NCI-H1048 (cell line): Measurements from ENCODE around the gene MOSMO.
"Not testable (repeated sequence)": the region's sequence is repeated elsewhere in the genome, so short reads cannot be mapped to it uniquely, and the experiment has no call there.

Source experiments
- DNase-seq: peaks from one replicate; lab custom pipeline; 2025; lab: John Stamatoyannopoulos, UW

MOSMO gene

DNA sequence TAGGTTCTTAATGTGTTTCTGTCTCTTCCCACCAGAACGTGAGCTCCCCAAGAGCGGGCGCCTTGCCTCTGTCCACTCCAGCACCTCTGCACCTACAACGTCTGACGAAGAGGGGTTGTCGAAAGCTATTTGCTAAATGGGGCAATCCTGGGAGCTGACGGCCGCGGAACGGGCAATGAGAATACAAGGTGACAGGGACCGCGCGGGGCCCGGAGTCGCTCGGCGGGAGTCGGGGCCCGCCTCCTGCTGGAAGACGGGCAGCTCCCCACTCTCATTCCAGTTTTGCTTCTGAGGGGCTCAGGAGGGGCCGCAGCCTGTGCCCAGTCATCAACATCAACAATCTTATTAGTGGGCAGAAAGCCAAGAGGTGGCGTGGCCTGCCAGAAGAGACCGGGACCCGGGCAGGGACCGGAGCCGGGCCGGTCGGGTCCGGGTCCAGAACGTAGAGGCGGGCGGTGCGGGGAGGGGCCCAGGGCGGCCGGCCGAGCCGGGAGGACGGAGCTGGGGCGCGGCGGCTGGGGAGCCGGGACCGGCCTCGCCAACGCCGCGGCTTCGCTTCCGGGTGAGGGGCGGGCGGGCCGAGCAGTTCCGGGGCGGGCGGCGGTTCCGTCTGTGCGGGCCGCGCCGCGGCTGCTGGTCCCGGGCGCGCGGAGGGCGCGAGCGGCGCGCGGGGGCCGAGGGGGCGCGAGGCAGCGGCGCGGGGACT, at the start of gene MOSMO:
Gene MOSMO (plus strand): TSS at position 603 of the 706 bp plus-strand sequence. CDS start 191 bp downstream, outside the sequence.
- DNase-seq: no peak

DNA sequence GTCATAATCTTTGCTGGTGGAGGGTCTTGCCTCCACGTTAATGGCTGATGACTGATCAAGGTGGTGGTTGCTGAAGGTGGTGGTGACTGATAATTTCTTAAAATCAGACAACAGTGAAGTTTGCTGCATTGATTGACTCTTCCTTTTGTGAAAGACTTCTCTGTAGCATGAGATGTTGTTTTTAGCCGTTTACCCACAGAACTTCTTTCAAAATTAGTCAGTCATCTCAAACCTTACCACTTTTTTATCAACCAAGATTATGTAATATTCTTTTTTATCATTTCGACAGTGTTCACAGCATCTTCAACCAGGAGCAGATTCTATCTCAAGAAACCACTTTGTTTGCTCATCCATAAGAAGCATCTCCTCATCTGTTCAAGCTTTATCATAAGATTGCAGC, 48.9 kb upstream of the MOSMO start:
- no peak for DNase-seq

DNA sequence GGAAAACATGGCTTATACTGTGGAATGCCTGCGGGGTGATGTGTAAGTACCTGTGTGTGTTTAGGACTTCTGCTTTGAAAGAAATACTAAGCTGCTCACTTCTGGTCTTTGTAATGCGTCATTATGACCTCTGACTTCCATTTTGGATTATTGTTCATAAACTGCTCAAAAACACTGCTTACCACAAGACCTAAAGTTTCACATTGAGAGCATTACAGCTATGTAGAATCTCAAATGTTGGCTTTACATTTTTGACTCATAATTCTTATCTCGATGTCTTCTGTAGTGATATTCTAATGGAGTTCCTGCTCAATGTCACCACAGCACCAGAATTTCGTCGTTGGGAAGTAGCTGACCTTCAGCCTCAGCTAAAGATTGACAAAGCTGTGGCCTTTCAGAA, 45.4 kb upstream of the MOSMO start:
- no peak for DNase-seq

DNA sequence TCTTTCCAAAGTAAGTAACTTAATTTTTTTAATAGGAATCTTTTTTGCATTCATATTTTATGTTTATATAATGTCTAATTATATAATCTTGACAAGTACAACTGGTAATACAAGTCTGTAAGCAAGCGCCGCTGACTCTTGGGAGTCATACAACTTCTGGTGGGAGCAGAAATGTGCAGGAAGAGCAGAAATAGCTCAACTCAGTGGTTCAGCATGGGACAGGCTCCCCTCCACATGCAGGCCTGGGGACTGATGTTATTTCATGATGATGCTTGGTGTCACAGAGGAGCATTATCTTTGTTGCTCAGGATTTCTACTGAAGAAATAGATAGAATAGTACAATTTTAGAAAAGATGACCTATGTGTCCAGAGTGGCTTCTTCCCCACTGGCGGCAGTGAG, 44.0 kb upstream of the MOSMO start:
- no peak for DNase-seq

DNA sequence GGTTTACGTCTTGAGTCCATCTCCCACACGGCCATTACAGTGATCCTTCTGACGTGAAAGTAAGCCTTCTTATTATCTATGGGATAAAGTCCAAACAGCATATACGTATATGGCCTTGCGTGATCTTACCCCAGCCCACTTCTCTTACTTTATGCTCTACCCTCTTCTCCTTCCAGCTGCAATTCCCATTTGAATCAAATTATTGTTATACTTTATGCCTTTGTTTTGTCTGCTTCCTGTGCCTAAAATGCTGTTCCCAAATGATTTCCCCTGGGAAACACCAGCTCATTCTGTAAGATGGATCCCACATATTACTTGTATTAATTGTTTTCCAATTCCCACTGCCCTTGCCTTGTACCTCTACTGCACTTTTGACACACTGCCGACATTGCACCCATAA, 43.6 kb upstream of the MOSMO start:
- DNase-seq: no peak

DNA sequence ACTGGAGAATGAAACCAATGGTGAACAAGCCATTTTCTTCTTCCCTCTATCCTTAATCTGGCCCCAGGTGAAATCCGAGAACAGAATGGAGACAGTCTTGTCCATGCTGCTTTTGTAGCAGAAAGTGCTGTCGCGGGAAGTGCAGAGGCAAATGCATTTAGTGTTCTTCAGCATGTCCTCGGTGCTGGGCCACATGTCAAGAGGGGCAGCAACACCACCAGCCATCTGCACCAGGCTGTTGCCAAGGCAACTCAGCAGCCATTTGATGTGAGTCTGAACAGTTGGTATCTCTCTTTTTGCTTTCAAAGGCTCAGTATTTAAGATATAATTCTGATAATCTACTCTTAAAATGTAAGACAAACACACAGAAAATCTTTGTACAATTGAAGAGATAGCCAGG, 36.1 kb upstream of the MOSMO start:
- no peak for DNase-seq

DNA sequence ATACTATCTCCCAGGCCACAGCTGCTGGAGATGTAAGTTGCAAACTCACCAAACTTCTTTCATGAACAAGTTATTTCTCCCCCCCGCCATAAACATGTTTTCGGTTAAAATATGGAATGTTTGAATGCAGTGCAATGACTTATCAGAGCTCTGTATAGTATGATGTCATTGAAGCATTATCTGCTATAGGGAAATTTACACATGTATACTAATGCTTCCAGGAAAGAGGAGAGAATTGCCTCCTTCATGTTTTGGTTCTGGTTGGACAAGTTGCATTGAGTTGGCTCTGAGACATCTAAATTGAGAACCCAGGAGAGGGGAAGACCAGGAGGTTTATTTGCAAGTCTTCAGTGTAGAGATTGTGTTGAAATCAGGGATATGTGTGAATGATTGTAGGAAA, 34.0 kb upstream of the MOSMO start:
- no peak for DNase-seq

DNA sequence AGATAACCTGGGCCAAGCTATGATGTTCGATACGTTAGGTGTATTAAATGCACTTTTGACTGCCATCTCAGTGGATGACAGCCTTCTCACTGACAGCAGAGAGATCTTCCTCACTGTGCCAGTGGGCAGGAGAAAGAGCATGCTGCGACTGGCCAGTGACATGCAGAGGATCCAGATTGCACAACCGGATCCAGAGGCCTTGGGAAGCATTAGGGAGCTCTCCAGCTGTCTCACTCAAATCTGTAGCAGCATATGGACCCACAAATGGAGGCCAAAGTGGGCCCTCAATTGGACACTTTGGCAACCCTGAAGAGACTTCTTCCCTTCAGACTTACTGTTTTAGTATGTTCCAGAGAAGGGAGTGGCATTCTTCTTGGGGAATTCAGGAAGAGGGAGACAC, 27.9 kb upstream of the MOSMO start:
- no peak for DNase-seq

DNA sequence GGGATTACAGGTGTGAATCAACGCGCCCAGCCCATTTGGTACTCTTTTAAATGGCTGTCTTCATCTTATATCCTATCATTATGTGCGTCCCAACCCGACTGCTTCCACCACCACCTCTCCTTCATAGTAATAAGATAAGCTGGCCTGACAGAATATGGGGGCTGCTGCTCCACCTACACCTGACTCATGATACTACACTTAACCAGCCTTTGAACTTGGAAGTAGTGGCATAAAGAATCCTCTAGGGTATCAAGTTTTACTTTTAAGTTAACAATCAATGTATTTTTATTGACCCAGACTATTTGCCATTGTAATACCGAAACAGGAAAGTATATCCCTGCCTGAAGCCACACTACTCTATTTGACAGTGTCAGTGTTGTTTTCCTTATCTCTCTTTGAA, 25.8 kb upstream of the MOSMO start:
- no peak for DNase-seq

DNA sequence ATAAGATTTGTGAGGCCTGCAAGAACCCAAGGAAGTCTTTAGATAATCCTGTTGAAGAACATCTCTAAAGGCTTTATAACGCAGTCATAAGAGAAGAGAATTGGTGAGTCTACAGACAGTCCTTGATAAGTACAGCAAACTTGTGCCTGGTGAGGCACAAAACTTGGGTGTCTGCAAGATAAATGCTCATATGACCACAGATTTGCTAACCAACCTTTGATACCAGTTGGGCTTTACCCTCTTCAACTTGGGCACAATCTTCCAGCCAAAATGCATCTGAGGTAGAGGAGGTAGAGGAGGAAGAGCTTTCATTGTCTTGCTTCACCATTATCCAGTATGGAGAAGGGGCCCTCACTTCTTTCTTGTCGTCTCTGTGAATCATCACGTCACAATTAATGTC, 23.8 kb upstream of the MOSMO start:
- DNase-seq: no peak

DNA sequence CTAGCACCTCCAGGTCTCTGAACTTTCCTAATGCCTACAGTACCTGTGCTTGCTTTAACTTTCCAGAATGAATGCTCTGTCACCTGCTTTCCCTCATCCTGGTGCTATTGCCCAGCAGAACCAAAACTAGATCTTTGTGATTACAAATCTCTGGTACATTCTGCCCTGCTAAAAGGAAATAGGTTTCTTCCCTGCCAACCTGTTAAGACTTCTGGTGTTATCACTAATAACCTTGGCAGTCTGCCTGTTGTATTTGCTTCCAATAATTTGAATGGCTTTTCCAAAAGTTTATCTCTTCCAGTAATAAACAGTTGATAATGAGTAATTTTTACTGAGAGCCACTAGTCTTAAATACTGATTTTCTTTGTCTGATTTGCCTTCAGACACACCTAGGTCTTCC, 22.4 kb upstream of the MOSMO start:
- DNase-seq: no peak

DNA sequence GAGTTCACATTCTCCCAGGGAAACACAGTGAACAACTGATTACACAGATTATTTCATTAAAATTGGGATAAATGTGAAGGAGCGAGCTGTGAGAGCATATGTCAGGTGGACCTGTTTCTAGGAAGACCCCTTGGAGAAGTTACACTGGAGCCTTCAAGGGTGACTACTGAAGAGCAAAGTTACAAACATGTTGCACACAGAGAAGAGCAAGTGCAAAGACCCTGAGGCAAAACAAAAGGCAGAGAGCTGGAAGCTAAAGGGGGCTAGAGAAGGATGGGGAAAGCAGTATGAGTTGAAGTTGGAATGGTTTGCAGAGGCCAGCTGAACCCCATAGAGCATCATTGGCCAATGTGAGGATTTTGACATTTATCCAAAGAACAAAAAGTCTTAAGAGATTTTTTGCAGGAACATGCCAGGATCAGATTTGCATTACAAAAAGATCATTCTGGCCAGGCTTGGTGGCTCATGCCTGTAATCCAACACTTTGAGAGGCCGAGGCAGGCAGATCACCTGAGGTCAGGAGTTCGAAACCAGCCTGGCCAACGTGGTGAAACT, 21.1 kb upstream of the MOSMO start:
- no peak for DNase-seq

DNA sequence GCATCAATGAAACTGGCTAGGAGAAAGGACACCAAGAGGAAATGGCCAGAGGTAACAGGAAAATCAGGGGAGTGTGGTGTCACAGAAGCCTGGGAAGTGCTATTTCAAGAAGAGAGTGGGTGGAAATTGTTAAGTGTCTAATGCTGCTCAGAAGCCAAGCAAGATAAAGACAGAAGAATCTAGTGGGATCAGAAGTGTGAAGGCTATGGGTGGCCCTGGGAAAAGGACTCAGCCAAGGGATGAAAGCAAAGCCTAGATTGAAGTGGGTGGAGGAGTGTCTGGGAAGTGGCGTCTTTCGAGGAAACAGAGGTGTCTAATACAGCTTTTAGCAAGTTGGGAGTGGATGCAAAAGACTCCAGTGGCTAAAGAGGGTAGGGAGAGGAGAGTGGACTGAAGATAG, 20.4 kb upstream of the MOSMO start:
- no peak for DNase-seq

DNA sequence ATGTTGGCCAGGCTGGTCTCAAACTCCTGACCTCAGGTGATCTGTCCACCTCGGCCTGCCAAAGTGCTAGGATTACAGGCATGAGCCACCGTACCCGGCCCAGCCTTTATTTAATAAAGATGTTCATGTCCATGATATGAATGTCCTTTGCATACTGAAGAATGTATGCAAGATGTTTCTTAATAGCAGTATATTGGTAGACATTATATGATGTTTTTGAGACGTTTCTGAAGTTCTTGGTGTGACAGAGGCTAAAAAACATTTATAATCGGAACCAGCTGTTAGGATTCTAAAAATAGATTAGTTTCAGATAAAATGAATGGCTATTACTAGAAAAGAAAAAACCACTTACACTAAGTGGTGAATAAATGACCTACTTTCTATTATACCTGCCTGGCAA, 18.8 kb upstream of the MOSMO start:
- no peak for DNase-seq

DNA sequence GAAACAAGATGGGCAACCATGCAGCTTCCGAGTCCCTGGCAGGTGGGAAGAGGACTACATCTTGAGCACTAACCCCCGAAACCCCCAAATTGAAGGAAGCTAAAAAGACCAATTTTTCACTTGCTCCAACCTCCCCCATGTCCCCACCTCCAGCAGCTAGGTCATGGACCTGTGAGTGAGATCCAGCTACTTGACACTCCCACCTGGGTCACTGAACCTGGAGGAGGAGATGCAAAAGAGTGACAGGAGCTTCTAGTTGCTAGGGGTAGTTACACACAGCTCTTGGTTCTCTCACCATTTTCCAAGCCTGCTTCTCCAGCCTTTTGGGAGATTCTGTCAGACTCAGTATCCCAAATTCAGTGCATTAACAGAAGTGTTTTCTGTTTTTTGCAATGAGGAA, 18.2 kb upstream of the MOSMO start:
- DNase-seq: no peak

DNA sequence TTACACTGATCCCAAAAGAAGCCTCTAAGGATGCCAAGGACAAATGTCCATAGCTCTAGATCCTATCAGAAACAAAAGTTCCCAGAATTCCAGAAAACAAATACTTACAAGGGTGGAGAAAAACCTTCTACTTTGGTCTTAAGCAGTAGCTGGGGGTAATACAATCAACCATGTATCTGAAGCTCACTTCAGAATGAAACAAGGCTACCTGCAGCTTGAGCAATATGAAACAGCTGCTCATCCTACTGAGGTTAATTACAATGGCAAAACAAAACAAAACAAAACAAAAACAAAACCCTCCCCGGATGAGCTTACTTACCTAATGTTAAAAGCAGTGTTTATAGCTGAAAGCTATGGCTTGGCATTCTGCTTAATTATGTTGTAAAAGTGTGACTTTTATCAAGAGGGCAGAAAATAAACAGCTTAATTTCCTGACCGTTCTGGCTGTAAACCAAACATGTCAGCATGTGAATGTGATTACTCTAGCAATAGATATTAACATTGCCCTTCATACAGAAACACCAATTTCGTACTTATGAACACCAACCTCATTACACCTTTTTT, 17.4 kb upstream of the MOSMO start:
- no peak for DNase-seq

DNA sequence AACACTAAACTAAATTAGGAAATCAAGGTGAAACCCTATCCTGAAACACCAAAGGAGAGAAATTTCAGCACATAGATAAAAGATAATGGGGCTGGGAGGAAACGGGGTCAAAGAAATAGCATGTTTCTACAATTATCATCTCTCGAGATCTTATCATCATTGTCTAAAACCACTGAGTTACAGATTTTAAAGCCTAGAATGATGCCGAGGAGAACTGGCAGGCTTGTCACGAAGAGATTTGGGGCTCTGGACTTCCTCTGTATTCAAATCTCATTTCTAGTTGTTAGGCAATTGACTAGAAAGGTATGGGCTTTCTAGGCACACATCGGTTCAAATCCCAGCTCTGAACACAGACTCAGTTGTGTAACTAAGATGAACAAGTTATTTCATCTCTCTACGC, 16.3 kb upstream of the MOSMO start:
- no peak for DNase-seq

DNA sequence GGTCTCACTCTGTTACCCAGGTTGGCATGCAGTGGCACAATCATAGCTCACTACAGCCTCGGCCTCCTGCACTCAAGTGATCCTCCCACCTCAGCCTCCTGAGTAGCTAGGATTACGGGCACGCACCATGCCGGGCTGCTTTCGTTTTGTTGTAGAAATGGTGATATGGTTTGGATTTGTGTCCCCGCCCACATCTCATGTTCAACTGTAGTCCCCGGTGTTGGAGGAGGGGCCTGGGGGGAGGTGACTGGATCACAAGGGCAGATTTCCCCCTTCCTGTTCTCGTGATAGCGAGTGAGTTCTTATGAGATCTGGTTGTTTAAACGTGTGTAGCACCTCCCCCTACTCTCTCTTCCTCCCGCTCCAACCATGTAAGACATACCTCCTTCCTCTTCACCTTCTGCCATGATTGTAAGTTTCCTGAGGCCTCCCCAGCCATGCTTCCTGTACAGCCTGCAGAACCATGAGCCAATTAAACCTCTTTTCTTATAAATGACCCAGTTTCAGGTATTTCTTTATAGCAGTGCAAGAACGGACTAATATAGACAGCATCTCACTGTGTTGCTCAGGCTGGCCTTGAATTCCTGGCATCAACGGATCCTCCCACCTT, 12.9 kb upstream of the MOSMO start:
- DNase-seq: no peak

DNA sequence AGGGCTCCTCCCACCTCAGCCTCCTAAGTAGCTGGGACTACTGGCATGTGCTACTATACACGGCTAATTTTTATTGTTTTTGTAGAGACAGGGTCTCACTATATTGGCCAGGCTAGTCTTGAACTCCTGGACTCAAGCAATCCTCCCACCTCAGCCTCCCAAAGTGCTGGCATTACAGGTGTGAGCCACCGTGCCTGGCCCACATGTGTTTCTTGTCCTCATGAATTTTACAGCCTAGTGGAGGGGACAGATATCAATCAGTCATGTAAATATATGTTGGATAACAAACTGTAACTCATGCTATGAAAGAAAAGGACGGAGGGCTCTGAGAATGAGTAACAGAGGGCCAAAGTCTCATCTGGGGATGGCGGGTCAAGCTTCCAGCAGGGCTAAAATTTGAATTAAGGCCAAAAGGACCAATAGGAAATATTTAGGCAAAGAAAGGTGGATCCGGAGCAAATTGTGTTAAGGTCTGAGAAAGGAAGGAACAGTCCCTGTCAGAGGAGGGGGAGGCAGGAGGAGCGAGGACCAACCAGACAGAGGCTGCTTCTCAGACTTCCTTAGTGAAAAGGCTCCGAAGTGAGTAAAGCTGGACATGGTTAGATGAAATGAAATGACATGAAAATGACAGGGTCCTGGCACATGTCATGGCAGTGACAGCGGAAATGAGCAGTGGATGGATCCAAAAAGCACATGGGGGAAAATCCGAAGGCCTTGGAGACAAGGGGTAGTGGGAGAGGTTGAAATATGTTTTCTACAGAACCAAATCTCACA, 10.8 kb upstream of the MOSMO start:
- no peak for DNase-seq

DNA sequence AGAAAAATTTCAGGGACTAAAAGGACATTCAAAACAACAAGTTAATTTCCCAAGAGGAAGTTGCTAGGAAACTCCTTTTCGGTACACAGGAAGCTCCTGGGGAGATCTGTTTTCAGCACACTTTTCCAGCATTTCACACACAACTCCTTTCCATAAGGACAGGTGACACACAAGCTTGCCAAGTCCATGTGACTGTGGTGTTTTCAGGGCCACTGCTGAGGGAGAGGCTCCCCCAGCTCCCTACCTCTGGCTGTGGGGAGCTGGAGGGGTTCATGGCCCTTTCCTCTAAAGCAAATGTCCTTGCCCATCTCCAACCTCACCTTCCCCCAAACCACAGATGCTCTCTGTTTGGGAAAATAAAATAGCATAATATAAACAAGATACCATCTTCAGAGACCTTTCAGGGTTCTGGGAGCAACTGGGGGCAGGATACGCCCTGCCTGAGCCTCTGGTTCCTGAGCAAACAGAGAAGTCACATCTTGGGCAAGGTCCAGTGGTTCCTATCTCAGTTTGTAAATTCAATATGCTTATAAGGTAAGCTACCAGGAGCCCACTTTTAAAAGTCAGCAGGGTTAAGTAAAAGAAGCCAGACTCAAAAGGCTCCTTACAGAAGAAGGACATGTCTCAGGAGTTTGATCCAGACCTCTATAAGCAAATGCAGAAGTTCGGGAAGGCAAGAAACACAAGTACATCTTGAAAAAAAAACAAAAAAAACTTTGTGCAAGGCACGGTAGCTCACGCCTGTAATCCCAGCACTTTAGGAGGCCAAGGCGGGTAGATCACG, 10.0 kb upstream of the MOSMO start:
- DNase-seq: no peak

DNA sequence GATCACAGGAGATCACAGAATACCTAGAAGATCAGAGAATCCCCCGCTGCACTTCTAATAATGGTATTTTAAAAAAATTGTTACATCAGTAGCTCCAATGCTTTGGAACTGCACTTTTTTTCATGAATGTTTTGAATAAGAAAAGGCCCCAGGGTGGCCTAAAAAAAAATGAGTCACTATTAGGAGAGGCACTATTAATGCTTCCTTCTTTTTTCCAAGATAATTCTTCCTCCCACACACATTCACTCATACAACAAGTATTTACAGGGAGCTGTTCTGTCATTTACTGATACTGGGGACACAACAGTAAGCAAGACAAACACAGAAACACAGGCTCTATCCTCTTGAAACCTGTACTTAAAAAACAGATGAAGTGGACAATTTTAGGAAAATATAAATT, 6.3 kb upstream of the MOSMO start:
- no peak for DNase-seq

DNA sequence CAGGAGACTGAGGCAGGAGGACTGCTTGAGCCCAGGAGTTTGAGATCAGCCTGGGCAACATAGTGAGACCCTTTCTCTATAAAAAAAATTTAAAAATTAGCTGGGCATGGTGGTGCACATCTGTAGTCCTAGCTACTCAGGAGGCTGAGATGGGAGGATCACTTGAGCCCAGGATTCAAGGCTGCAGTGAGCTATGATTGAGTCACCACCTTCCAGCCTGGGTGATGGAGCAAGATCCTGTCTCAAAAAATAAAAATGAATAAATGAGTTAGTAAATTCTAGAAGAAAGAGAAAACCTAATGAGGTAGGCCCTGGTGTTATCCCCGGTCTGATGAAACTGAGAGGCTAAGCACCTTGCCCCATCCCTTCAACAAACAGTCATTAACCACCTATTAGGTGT, 5.9 kb upstream of the MOSMO start:
- DNase-seq: not testable (repeated sequence)
